ENCODE measurements around the gene RPS21. TPM values are rescaled to one million over a fixed set of nuclear protein-coding genes. Genes with fewer than 3 reads are reported as not detected.

The RPS21 gene
- total and polyA plus RNA-seq, 4 donors = 278 to 1,588 (median 439) TPM

DNA sequence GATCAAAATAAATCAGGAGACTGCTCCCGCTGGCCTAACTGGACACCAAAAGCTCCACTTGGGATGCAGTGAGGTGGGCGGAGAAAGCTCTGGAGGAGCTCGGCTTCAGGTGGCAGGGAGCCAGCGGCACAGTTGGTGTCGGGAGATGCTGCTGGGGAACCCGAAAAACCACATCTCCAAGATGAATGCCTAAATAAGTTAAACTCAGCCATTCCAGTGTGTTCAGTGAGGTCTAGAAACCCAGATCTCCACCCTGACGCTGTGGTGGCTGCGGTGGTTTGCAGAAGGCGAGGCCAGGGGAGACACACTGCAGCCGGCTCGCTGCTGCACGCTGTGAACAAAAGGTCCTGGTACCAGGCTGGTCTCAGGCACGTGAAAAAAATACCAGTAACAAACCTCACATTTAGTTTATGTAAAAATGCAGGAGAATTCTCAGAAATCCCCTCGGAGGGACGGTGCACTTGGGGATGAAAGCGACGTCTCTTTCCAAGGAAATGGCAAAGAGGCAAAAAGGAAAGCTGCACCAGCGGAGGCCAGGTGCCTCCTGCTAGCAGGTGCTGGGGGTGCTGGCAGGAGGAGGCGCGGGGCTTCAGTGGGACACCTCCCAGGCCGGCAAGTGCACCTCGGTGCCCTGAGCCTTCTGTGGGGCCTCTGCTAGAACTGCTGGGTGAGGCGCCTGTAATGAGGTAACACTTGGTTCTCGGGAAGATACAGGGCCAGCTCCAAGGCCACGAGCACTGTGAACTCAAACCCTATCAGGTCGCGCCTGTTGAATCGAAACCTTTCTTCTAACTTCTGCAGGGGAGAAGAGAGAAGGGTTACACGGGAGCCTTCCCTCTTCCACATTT, 3.6 kb downstream of the RPS21 start:
- H3K36me3 ChIP-seq (ENCODE audit: control insufficient read depth in 4 of 4, insufficient read depth in 3 of 4, low read depth in 1 of 4, low read length in 3 of 4) = peaks cover 0 to 15% (median 4%) of the 10 kb centered on the region in 4 donors
- TF ChIP-seq TAF1 (conservative IDR thresholded peaks at IDR 0.05) = no peak
- TF ChIP-seq, protein P1, sequence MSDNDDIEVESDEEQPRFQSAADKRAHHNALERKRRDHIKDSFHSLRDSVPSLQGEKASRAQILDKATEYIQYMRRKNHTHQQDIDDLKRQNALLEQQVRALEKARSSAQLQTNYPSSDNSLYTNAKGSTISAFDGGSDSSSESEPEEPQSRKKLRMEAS (IDR thresholded peaks at IDR 0.05) = no peak
- TF ChIP-seq HNF4A (conservative IDR thresholded peaks at IDR 0.05) = no peak
- TF ChIP-seq, protein P2, sequence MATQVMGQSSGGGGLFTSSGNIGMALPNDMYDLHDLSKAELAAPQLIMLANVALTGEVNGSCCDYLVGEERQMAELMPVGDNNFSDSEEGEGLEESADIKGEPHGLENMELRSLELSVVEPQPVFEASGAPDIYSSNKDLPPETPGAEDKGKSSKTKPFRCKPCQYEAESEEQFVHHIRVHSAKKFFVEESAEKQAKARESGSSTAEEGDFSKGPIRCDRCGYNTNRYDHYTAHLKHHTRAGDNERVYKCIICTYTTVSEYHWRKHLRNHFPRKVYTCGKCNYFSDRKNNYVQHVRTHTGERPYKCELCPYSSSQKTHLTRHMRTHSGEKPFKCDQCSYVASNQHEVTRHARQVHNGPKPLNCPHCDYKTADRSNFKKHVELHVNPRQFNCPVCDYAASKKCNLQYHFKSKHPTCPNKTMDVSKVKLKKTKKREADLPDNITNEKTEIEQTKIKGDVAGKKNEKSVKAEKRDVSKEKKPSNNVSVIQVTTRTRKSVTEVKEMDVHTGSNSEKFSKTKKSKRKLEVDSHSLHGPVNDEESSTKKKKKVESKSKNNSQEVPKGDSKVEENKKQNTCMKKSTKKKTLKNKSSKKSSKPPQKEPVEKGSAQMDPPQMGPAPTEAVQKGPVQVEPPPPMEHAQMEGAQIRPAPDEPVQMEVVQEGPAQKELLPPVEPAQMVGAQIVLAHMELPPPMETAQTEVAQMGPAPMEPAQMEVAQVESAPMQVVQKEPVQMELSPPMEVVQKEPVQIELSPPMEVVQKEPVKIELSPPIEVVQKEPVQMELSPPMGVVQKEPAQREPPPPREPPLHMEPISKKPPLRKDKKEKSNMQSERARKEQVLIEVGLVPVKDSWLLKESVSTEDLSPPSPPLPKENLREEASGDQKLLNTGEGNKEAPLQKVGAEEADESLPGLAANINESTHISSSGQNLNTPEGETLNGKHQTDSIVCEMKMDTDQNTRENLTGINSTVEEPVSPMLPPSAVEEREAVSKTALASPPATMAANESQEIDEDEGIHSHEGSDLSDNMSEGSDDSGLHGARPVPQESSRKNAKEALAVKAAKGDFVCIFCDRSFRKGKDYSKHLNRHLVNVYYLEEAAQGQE (IDR thresholded peaks at IDR 0.05) = no peak
- no peak for TF ChIP-seq HNF4G (IDR thresholded peaks at IDR 0.05)
- TF ChIP-seq, protein P3, sequence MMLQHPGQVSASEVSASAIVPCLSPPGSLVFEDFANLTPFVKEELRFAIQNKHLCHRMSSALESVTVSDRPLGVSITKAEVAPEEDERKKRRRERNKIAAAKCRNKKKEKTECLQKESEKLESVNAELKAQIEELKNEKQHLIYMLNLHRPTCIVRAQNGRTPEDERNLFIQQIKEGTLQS (IDR thresholded peaks at IDR 0.05) = no peak
- no peak for TF ChIP-seq YY1 (IDR thresholded peaks at IDR 0.05)
- TF ChIP-seq RXRA (IDR thresholded peaks at IDR 0.05) = no peak
- no peak for TF ChIP-seq EGR1 (IDR thresholded peaks at IDR 0.05; ENCODE audit: low read depth in 2 of 2)
- no peak for TF ChIP-seq SP1 (IDR thresholded peaks at IDR 0.05)
- TF ChIP-seq GABPA (IDR thresholded peaks at IDR 0.05 in 1 of 2, conservative IDR thresholded peaks at IDR 0.05 in 1 of 2) = no peak
- no peak for TF ChIP-seq NR2F2 (IDR thresholded peaks at IDR 0.05)
- TF ChIP-seq, protein P4, sequence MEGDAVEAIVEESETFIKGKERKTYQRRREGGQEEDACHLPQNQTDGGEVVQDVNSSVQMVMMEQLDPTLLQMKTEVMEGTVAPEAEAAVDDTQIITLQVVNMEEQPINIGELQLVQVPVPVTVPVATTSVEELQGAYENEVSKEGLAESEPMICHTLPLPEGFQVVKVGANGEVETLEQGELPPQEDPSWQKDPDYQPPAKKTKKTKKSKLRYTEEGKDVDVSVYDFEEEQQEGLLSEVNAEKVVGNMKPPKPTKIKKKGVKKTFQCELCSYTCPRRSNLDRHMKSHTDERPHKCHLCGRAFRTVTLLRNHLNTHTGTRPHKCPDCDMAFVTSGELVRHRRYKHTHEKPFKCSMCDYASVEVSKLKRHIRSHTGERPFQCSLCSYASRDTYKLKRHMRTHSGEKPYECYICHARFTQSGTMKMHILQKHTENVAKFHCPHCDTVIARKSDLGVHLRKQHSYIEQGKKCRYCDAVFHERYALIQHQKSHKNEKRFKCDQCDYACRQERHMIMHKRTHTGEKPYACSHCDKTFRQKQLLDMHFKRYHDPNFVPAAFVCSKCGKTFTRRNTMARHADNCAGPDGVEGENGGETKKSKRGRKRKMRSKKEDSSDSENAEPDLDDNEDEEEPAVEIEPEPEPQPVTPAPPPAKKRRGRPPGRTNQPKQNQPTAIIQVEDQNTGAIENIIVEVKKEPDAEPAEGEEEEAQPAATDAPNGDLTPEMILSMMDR (IDR thresholded peaks at IDR 0.05; ENCODE audit: low read depth, low read length, missing input control) = no peak
- TF ChIP-seq ZBTB33 (IDR thresholded peaks at IDR 0.05) = no peak
- no peak for TF ChIP-seq RAD21 (IDR thresholded peaks at IDR 0.05)
- no peak for TF ChIP-seq JUND (IDR thresholded peaks at IDR 0.05)

More for the DNA sequence above, 3.6 kb downstream of the RPS21 start:
- WGBS = 83% methylated on average over 29 of the region's 29 CpGs
- peak overlapping the region in 1 of 2 donors; percentile 15 for H3K27ac ChIP-seq (ENCODE audit: low read depth in 1 of 2, low read length in 2 of 2)
- no peaks in the 10 kb centered on the region for H3K27me3 ChIP-seq (ENCODE audit: control insufficient read depth in 4 of 4, insufficient read depth in 4 of 4, low read length in 3 of 4)
- no peak overlapping the region for H3K4me3 ChIP-seq (ENCODE audit: low read depth in 1 of 3, low read length in 3 of 3)
- DNase-seq (ENCODE audit: low spot score) = no peak
- peaks cover 8 to 38% (median 31%) of the 10 kb centered on the region in 4 donors for H3K4me1 ChIP-seq (ENCODE audit: control insufficient read depth in 4 of 4, insufficient read depth in 4 of 4, low read length in 3 of 4)
- H3K9ac ChIP-seq (ENCODE audit: low read depth in 1 of 2, low read length in 2 of 2) = no peak overlapping the region
- H3K9me3 ChIP-seq (ENCODE audit: control insufficient read depth in 4 of 4, low read length in 3 of 4) = no peaks in the 10 kb centered on the region

All from liver (tissue), 9 donors.